Esophagus squamous epithelium (tissue), 4 donors: ENCODE measurements around the gene RPS6KA3.

ENCODE experiments used
- CTCF ChIP-seq, 6 experiments: fragments of 450-650 bp in 4 of 6; fragments of 200-600 bp in 2 of 6; sonication (generic) in 2 of 6; IDR thresholded peaks; one replicate each; pipeline ENCODE4 v1.5.1; 2016 to 2019; ENCODE audit warnings: antibody characterized with exemption in 6 of 6, mild to moderate bottlenecking in 4 of 6, moderate library complexity in 4 of 6
- POLR2A ChIP-seq, 4 donors: fragments of 450-650 bp; IDR thresholded peaks; one replicate each; pipeline ENCODE4 v1.6.1; 2017; ENCODE audit warnings: antibody characterized with exemption in 4 of 4, mild to moderate bottlenecking in 4 of 4, moderate library complexity in 3 of 4

- TF ChIP-seq CTCF (IDR thresholded peaks at IDR 0.05) (no peak), POLR2A (IDR thresholded peaks at IDR 0.05) (no peak)
Observed at GRCh38 chrX:20132666-20133065, 134.0 kb downstream of the RPS6KA3 start.
